Uterus (tissue), 4 donors: ENCODE measurements around the gene ACVR1. TPM values are rescaled to one million over a fixed set of nuclear protein-coding genes. Genes with fewer than 3 reads are reported as not detected.
A peak's percentile ranks its signal among the peaks of the same experiment; 100 is the strongest.

Experiments
- DNase-seq, 2 donors: peaks; one replicate each; pipeline ENCODE4 v3.0.0-alpha.2; 2019 to 2020
- H3K27ac ChIP-seq, 2 donors: fragments of 200-600 bp; sonication (generic); 1 replicate in 1 of 2; 2 replicates in 1 of 2; pipeline ENCODE4 v1.5.1; 2016 to 2018
- H3K27me3 ChIP-seq, 2 donors: fragments of 200-600 bp; sonication (generic); one replicate each; pipeline ENCODE4 v1.5.1; 2018 to 2019; ENCODE audit warnings: control low read depth in 1 of 2
- H3K36me3 ChIP-seq, 2 donors: fragments of 200-600 bp; sonication (generic); one replicate each; pipeline ENCODE4 v1.5.1; 2019; ENCODE audit warnings: control low read depth in 1 of 2
- H3K4me1 ChIP-seq, 2 donors: fragments of 200-600 bp; sonication (generic); one replicate each; pipeline ENCODE4 v1.5.1; 2018 to 2019; ENCODE audit warnings: control low read depth in 1 of 2
- H3K4me3 ChIP-seq, 2 donors: fragments of 200-600 bp; sonication (generic); 1 replicate in 1 of 2; 2 replicates in 1 of 2; pipeline ENCODE4 v1.5.1; 2018 to 2019; ENCODE audit warnings: mild to moderate bottlenecking in 1 of 2
- H3K9me3 ChIP-seq, 2 donors: fragments of 200-600 bp; sonication (generic); one replicate each; pipeline ENCODE4 v1.5.1; 2019; ENCODE audit warnings: control low read depth in 1 of 2
- CTCF ChIP-seq, 4 experiments: fragments of 200-600 bp in 2 of 4; fragments of 450-650 bp in 2 of 4; sonication (generic) in 2 of 4; IDR thresholded peaks; one replicate each; pipeline ENCODE4 v1.5.1; 2016 to 2019; ENCODE audit warnings: antibody characterized with exemption in 4 of 4, mild to moderate bottlenecking in 2 of 4, moderate library complexity in 1 of 4
- POLR2A ChIP-seq, 2 donors: fragments of 450-650 bp; IDR thresholded peaks; one replicate each; pipeline ENCODE4 v1.6.1; 2016; ENCODE audit warnings: antibody characterized with exemption in 2 of 2, mild to moderate bottlenecking in 1 of 2, moderate library complexity in 1 of 2
- intact Hi-C: fragments of 100-400 bp; cut with DNase I; formaldehyde crosslinking; loops from one replicate; pipeline ENCODE4 v1.15.1; 2023; ENCODE audit warnings: low total_unique reads
- total RNA-seq, 4 donors: library from RNA; depleted of rRNA in 3 of 4; stranded (reverse); fragments of >200 nt in 3 of 4; gene quantifications; one replicate each; pipeline versions ENCODE4 v1.1.0 to v1.2.4, GENCODE V29; 2014 to 2023
- donor health status: DM: yes; HTN: yes; CAD: no.

Gene ACVR1
- 100 to 1,000 TPM in 1 of 4 donors, 10 to 100 TPM in 3; 30.3 to 398 (median 46.7) TPM for total RNA-seq

DNA sequence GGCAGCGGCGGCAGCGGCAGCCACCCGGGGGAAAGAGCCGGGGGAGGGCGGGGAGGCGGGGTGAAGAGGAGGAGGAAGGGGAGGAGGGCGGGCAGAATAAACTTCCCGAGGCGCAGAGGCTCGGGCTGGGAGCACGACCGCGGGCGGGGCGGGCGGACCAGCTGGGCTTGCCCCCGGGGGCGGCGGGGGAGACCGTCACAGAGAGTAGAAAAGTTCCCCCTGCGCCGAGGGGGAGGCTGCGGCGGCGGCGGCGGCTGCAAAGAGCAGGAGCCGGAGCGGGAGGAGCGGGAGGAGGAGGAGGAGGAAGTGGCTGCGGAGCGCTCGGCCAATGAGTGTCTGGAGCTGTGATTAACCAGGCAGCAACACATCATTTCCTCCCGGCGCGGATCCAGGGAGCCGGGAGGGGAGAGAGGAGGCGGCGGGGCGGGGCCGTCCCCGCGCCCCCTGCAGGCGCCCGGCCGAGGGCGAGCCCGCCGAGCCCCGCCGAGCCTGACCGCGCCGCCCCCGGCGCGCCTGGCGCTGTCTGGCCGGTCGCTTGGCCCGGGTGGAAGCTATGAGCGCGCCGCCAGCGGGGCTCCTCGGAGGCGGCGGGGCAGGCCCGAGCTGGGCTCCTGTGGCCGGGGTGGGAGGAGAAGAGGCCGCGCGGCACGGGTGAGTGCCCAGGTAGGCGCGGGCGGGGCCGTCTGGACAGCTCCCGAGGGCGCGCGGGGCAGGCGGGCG is at the start of gene ACVR1:
Gene ACVR1 (minus strand): TSS at position 265 of the 720 bp plus-strand sequence. CDS start 76,837 bp downstream, outside the sequence.
- peak within 1 kb of the TSS; percentile 58 to 97 for H3K4me3 ChIP-seq
- TF ChIP-seq POLR2A (IDR thresholded peaks at IDR 0.05) (peak; percentile 51 to 85), CTCF (IDR thresholded peaks at IDR 0.05) (peak; percentile 16 to 79 (median 57))
- no peaks in the 10 kb centered on the region for H3K36me3 ChIP-seq
- intact Hi-C loops: no loop called here
- peak within 1 kb of the TSS; percentile 92 to 99 for H3K27ac ChIP-seq
- H3K4me1 ChIP-seq: peaks cover 8 to 9% of the 10 kb centered on the region in 2 donors
- peak; percentile 95 to 97 for DNase-seq
- H3K27me3 ChIP-seq: no peaks in the 10 kb centered on the region
- no peaks in the 10 kb centered on the region for H3K9me3 ChIP-seq

DNA sequence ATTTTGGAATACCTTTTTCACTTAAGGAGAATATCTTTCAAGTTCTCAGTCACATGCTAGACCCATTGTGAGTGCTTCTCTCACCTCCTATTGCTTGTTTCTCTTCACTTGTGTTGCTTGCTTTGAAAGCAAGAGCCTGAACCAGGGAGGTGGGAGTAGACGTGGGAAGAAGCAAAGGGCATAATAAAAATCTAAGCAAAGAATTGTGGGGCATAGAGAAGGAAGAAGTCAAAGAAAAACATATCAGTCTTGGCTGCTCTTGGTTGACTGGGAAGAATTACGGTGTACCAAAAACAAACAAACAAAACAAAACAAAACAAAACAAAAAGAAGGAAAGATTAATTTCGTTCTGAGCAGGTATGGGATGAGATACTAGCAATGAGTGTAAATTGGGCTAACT is 48.9 kb upstream of the ACVR1 start:
- no peaks in the 10 kb centered on the region for H3K36me3 ChIP-seq
- H3K9me3 ChIP-seq: no peaks in the 10 kb centered on the region
- intact Hi-C loops: no loop called here
- H3K27me3 ChIP-seq: no peaks in the 10 kb centered on the region
- no peak overlapping the region for H3K27ac ChIP-seq
- TF ChIP-seq POLR2A (IDR thresholded peaks at IDR 0.05): no peak
- no peak for TF ChIP-seq CTCF (IDR thresholded peaks at IDR 0.05)
- no peak for DNase-seq
- no peak overlapping the region for H3K4me3 ChIP-seq
- no peaks in the 10 kb centered on the region for H3K4me1 ChIP-seq

GRCh38 chr2:157923598-157924217 is 47.6 kb upstream of the ACVR1 start:
- Histone ChIP-seq H3K4me3 (no peak overlapping the region), H3K9me3 (no peaks in the 10 kb centered on the region), H3K4me1 (no peaks in the 10 kb centered on the region), H3K27me3 (no peaks in the 10 kb centered on the region), H3K36me3 (no peaks in the 10 kb centered on the region), H3K27ac (no peak overlapping the region)
- no peak for DNase-seq
- intact Hi-C loops: no loop called here
- TF ChIP-seq POLR2A (IDR thresholded peaks at IDR 0.05): no peak
- no peak for TF ChIP-seq CTCF (IDR thresholded peaks at IDR 0.05)

GRCh38 chr2:157922815-157923214 is 46.7 kb upstream of the ACVR1 start:
- TF ChIP-seq CTCF (IDR thresholded peaks at IDR 0.05) (no peak), POLR2A (IDR thresholded peaks at IDR 0.05) (no peak)
- Histone ChIP-seq H3K9me3 (no peaks in the 10 kb centered on the region), H3K4me1 (no peaks in the 10 kb centered on the region), H3K27me3 (no peaks in the 10 kb centered on the region), H3K27ac (no peak overlapping the region), H3K4me3 (no peak overlapping the region), H3K36me3 (no peaks in the 10 kb centered on the region)
- no peak for DNase-seq
- intact Hi-C loops: no loop called here

DNA sequence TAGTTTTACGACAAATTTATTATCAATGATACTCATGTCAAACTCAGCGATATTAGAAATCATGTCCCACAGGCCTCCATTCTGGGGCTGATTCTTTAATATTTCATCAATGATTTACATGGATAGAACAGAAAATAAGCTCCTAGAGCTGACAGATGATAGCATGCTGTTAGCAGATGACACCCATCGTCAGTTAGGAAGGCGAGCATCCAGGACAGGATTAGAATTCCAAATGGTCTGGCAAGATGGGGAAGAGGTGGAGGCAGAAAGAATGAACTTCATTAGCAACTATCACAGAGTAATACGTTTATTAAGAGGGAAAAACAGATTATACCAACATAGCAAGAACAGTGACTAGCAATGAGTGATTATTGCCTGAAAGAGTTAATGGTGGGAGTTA is 46.2 kb upstream of the ACVR1 start:
- no peaks in the 10 kb centered on the region for H3K4me1 ChIP-seq
- no peak for TF ChIP-seq CTCF (IDR thresholded peaks at IDR 0.05)
- no peak for TF ChIP-seq POLR2A (IDR thresholded peaks at IDR 0.05)
- intact Hi-C loops: no loop called here

More for the DNA sequence above, 46.2 kb upstream of the ACVR1 start:
- Histone ChIP-seq H3K27me3 (no peaks in the 10 kb centered on the region), H3K4me3 (no peak overlapping the region), H3K27ac (no peak overlapping the region), H3K36me3 (no peaks in the 10 kb centered on the region), H3K9me3 (no peaks in the 10 kb centered on the region)
- no peak for DNase-seq
